Transverse colon (tissue), 3 donors: Measurements from ENCODE around the gene ZNHIT6.

Experiments used
- EP300 ChIP-seq: sonication (generic); formaldehyde crosslinking; IDR thresholded peaks from one replicate; pipeline ENCODE4 v1.6.1; 2017; ENCODE audit warnings: antibody characterized with exemption, low read depth
- TF ChIP-seq, protein P1 (sequence below), 5 experiments: fragments of 200-600 bp in 3 of 5; fragments of 450-650 bp in 2 of 5; sonication (generic) in 3 of 5; IDR thresholded peaks; 1 replicate in 2 of 5; 2 replicates in 3 of 5; pipeline ENCODE4 v1.5.1; 2016 to 2017; ENCODE audit warnings: antibody characterized with exemption in 5 of 5, inconsistent platforms in 3 of 5, mild to moderate bottlenecking in 2 of 5, moderate library complexity in 1 of 5

DNA sequence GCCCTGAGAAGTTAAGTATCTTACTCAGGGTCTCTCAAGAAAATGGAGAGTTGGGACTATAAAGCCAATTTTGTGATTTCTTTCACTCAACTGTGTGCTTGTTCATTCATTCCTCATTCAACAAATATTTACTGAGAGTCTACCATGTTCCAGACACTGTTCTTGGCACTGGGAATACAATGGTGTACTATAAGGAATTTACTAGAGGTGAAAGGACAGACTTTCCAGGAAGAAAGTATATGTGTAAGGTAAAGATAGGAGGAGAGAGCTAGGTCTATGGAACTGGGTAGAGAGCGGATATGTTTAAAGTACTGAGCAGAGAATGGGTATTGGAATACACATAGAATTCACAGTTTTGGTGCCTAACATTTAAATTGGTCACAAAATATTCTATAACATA, 42.3 kb downstream of the ZNHIT6 start:
- TF ChIP-seq, protein P1, sequence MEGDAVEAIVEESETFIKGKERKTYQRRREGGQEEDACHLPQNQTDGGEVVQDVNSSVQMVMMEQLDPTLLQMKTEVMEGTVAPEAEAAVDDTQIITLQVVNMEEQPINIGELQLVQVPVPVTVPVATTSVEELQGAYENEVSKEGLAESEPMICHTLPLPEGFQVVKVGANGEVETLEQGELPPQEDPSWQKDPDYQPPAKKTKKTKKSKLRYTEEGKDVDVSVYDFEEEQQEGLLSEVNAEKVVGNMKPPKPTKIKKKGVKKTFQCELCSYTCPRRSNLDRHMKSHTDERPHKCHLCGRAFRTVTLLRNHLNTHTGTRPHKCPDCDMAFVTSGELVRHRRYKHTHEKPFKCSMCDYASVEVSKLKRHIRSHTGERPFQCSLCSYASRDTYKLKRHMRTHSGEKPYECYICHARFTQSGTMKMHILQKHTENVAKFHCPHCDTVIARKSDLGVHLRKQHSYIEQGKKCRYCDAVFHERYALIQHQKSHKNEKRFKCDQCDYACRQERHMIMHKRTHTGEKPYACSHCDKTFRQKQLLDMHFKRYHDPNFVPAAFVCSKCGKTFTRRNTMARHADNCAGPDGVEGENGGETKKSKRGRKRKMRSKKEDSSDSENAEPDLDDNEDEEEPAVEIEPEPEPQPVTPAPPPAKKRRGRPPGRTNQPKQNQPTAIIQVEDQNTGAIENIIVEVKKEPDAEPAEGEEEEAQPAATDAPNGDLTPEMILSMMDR (IDR thresholded peaks at IDR 0.05): no peak
- TF ChIP-seq EP300: no peak
